Measurements from ENCODE around the gene LDB2.

Gene LDB2

DNA sequence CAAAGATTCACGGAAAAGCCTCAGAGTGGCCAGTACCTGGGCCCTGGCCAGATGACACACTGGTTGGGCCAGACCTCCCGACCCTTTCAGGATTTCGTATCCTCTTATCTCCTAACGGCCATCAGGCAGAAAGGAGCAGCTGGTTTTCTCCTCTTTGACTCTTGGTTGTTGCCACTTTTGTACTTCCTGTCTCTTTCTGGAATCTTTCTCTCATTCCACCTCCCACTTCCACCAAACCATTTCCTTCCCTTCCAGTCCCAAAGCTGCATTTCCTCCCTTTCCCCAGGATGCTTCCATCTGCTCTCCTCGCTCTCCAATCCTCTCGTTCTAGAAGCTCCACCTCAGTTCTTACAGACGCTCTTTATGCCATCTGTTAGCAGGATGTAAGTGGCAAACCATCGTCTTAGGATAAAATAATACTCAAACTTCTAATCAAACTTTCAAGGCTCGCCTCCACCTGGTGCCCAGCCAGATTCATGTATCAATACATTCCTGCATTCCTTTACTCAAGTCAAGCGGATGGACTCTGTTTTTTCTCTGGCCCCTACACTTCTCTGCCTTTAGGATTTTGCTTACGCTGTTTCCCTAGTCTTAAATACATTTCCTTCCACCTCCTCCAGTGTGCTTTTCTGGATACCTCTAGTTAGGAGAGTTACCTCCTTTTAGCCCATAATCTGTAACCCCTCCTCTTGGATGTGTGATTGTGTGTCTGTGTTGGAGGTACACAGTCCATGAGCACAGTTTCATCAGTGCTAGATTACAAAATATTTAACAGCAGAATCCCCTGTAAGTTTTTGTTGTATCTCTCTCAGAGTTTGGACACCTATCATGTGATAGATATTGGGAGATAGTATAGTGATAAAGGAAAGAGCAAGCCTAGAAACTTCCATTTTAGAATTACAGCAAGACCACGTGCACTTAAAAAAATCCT lies 70.4 kb downstream of the LDB2 start:
- Histone ChIP-seq H3K4me3 (no peak overlapping the region), H3K27ac (no peak overlapping the region), H3K36me3 (no peaks in the 10 kb centered on the region), H3K4me1 (no peaks in the 10 kb centered on the region), H3K9me3 (no peaks in the 10 kb centered on the region), H3K27me3 (no peaks in the 10 kb centered on the region)
- intact Hi-C loops (cut with DNase I; ENCODE audit: low total_unique reads) = no loop called here
- TF ChIP-seq, protein P1, sequence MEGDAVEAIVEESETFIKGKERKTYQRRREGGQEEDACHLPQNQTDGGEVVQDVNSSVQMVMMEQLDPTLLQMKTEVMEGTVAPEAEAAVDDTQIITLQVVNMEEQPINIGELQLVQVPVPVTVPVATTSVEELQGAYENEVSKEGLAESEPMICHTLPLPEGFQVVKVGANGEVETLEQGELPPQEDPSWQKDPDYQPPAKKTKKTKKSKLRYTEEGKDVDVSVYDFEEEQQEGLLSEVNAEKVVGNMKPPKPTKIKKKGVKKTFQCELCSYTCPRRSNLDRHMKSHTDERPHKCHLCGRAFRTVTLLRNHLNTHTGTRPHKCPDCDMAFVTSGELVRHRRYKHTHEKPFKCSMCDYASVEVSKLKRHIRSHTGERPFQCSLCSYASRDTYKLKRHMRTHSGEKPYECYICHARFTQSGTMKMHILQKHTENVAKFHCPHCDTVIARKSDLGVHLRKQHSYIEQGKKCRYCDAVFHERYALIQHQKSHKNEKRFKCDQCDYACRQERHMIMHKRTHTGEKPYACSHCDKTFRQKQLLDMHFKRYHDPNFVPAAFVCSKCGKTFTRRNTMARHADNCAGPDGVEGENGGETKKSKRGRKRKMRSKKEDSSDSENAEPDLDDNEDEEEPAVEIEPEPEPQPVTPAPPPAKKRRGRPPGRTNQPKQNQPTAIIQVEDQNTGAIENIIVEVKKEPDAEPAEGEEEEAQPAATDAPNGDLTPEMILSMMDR (IDR thresholded peaks at IDR 0.05) = no peak
- DNase-seq = no peak

GRCh38 chr4:16827045-16827444 lies 71.4 kb downstream of the LDB2 start:
- TF ChIP-seq, protein P1 (IDR thresholded peaks at IDR 0.05) = no peak
- Histone ChIP-seq H3K4me1 (no peaks in the 10 kb centered on the region), H3K27ac (no peak overlapping the region), H3K36me3 (no peaks in the 10 kb centered on the region), H3K27me3 (no peaks in the 10 kb centered on the region), H3K4me3 (no peak overlapping the region), H3K9me3 (no peaks in the 10 kb centered on the region)
- DNase-seq = no peak
- intact Hi-C loops (cut with DNase I; ENCODE audit: low total_unique reads) = no loop called here

- no peak for DNase-seq
- H3K4me1 ChIP-seq = no peaks in the 10 kb centered on the region
These were observed 72.0 kb downstream of the LDB2 start for GRCh38 chr4:16826406-16826910.

GRCh38 chr4:16824278-16824806 lies 74.1 kb downstream of the LDB2 start:
- TF ChIP-seq, protein P1 (IDR thresholded peaks at IDR 0.05) = no peak
- Histone ChIP-seq H3K27me3 (no peaks in the 10 kb centered on the region), H3K9me3 (no peaks in the 10 kb centered on the region), H3K36me3 (no peaks in the 10 kb centered on the region), H3K4me1 (no peaks in the 10 kb centered on the region), H3K27ac (no peak overlapping the region), H3K4me3 (no peak overlapping the region)
- intact Hi-C loops (cut with DNase I; ENCODE audit: low total_unique reads) = no loop called here
- DNase-seq = no peak

More at GRCh38 chr4:16826406-16826910, 72.0 kb downstream of the LDB2 start:
- intact Hi-C loops (cut with DNase I; ENCODE audit: low total_unique reads) = no loop called here
- no peak overlapping the region for H3K27ac ChIP-seq
- H3K4me3 ChIP-seq = no peak overlapping the region
- no peaks in the 10 kb centered on the region for H3K36me3 ChIP-seq
- H3K9me3 ChIP-seq = no peaks in the 10 kb centered on the region
- no peaks in the 10 kb centered on the region for H3K27me3 ChIP-seq
- TF ChIP-seq, protein P1 (IDR thresholded peaks at IDR 0.05) = no peak

- H3K4me3 ChIP-seq = no peak overlapping the region
- no peak for DNase-seq
- TF ChIP-seq, protein P1 (IDR thresholded peaks at IDR 0.05) = no peak
- H3K27me3 ChIP-seq = no peaks in the 10 kb centered on the region
- H3K4me1 ChIP-seq = no peaks in the 10 kb centered on the region
- no peak overlapping the region for H3K27ac ChIP-seq
- no peaks in the 10 kb centered on the region for H3K9me3 ChIP-seq
- intact Hi-C loops (cut with DNase I; ENCODE audit: low total_unique reads) = no loop called here
- H3K36me3 ChIP-seq = no peaks in the 10 kb centered on the region
These were observed 78.1 kb downstream of the LDB2 start for GRCh38 chr4:16820329-16820728.
